SK-N-SH (cell line): ENCODE data around the gene VSIG10L. TPM values are rescaled to one million over a fixed set of nuclear protein-coding genes. Genes with fewer than 3 reads are reported as not detected.

Experiments used
- CTCF ChIA-PET: fragments of 300-600, 350-600 bp; formaldehyde crosslinking; extraction: SDS; loops from one replicate; lab custom pipeline; 2021; lab: Yijun Ruan, JAX
- POLR2A ChIA-PET: fragments of 350-600 bp; sonication (Branson Sonifier 250); formaldehyde crosslinking; extraction: SDS; loops from one replicate; lab custom pipeline; 2020; ENCODE audit warnings: antibody characterized with exemption, inconsistent platforms; lab: Yijun Ruan, JAX
- DNase-seq: peaks from one replicate; pipeline ENCODE4 v3.0.0; 2012
- H2AFZ ChIP-seq: fragments of 200-600 bp; sonication (generic); 2 replicates; pipeline ENCODE4 v1.8.1; 2016; ENCODE audit warnings: antibody characterized with exemption, mild to moderate bottlenecking, low read depth
- H3F3A ChIP-seq: fragments of 200-600 bp; sonication (generic); replicated peaks from 2 replicates; pipeline ENCODE3; 2016; ENCODE audit warnings: antibody characterized with exemption, mild to moderate bottlenecking; ENCODE audit not compliant: insufficient read depth
- H3K27ac ChIP-seq, 2 experiments: fragments of 200-500 bp in 1 of 2; fragments of 200-600 bp in 1 of 2; sonication (Bioruptor generic) in 1 of 2; sonication (generic), shearing (Covaris generic) in 1 of 2; 2 replicates each; pipeline versions ENCODE4 v1.5.1 to v1.6.1; 2014 to 2016; ENCODE audit warnings: low read depth in 2 of 2, inconsistent platforms in 1 of 2, low read length in 1 of 2, mild to moderate bottlenecking in 1 of 2, mixed read lengths in 1 of 2
- H3K27me3 ChIP-seq: fragments of 200-600 bp; sonication (generic), shearing (Covaris generic); 2 replicates; pipeline ENCODE4 v1.6.1; 2016; ENCODE audit warnings: mixed run types; ENCODE audit not compliant: insufficient read depth
- H3K36me3 ChIP-seq, 2 experiments: fragments of 200-500 bp in 1 of 2; fragments of 200-600 bp in 1 of 2; sonication (Bioruptor generic) in 1 of 2; sonication (generic) in 1 of 2; replicated peaks in 1 of 2; 2 replicates each; pipeline versions ENCODE3 to v1.5.1; 2014 to 2016; ENCODE audit warnings: low read length in 1 of 2, mild to moderate bottlenecking in 1 of 2; ENCODE audit not compliant: insufficient read depth in 2 of 2, control insufficient read depth in 1 of 2
- H3K4me1 ChIP-seq, 2 experiments: fragments of 200-500 bp in 1 of 2; fragments of 200-600 bp in 1 of 2; sonication (Bioruptor generic) in 1 of 2; sonication (generic), shearing (Covaris generic) in 1 of 2; 2 replicates each; pipeline versions ENCODE4 v1.5.1 to v1.6.1; 2014 to 2016; ENCODE audit warnings: low read depth in 1 of 2, low read length in 1 of 2, mixed run types in 1 of 2; ENCODE audit not compliant: insufficient read depth in 2 of 2, control insufficient read depth in 1 of 2
- H3K4me2 ChIP-seq: fragments of 200-600 bp; sonication (generic), shearing (Covaris generic); 2 replicates; pipeline ENCODE4 v1.6.1; 2017; ENCODE audit warnings: mixed run types
- H3K4me3 ChIP-seq, 2 experiments: fragments of 200-500 bp in 1 of 2; fragments of 200-600 bp in 1 of 2; sonication (Bioruptor generic) in 1 of 2; sonication (generic), shearing (Covaris generic) in 1 of 2; 2 replicates each; pipeline versions ENCODE4 v1.5.1 to v1.8.1; 2014 to 2016; ENCODE audit warnings: low read depth in 2 of 2, inconsistent platforms in 1 of 2, low read length in 1 of 2, mild to moderate bottlenecking in 1 of 2, mixed read lengths in 1 of 2, moderate library complexity in 1 of 2
- H3K79me2 ChIP-seq: fragments of 200-600 bp; sonication (generic); 2 replicates; pipeline ENCODE4 v1.8.1; 2017; ENCODE audit warnings: mild to moderate bottlenecking; ENCODE audit not compliant: insufficient read depth
- H3K9ac ChIP-seq: fragments of 200-600 bp; sonication (generic); 2 replicates; pipeline ENCODE4 v1.6.1; 2017; ENCODE audit warnings: mixed run types
- H3K9me2 ChIP-seq: fragments of 200-600 bp; sonication (generic); 2 replicates; pipeline ENCODE4 v1.6.1; 2017; ENCODE audit warnings: mixed run types
- H3K9me3 ChIP-seq: fragments of 200-600 bp; sonication (generic); 2 replicates; pipeline ENCODE4 v1.6.1; 2017; ENCODE audit warnings: mixed run types, mild to moderate bottlenecking, moderate library complexity
- H4K20me1 ChIP-seq: fragments of 200-600 bp; sonication (generic); 2 replicates; pipeline ENCODE4 v1.6.1; 2017; ENCODE audit warnings: mild to moderate bottlenecking, mixed run types; ENCODE audit not compliant: insufficient read depth
- FOSL2 ChIP-seq: IDR thresholded peaks from 2 replicates; pipeline ENCODE4 v1.4.0; 2012; ENCODE audit warnings: low read depth, mild to moderate bottlenecking, moderate library complexity, borderline replicate concordance
- FOXM1 ChIP-seq: IDR thresholded peaks from 2 replicates; pipeline ENCODE4 v1.4.0; 2012; ENCODE audit warnings: low read depth, mild to moderate bottlenecking
- GATA2 ChIP-seq: sonication (generic); formaldehyde crosslinking; IDR thresholded peaks from 2 replicates; pipeline ENCODE4 v1.5.0; 2020; ENCODE audit warnings: mild to moderate bottlenecking, missing genetic modification reagents
- JUND ChIP-seq: IDR thresholded peaks from 2 replicates; pipeline ENCODE4 v1.4.0; 2012
- MEF2A ChIP-seq: IDR thresholded peaks from 2 replicates; pipeline ENCODE4 v1.4.0; 2012; ENCODE audit warnings: low read depth, borderline replicate concordance
- MXI1 ChIP-seq: IDR thresholded peaks from 2 replicates; pipeline ENCODE4 v1.6.1; 2012; ENCODE audit warnings: mild to moderate bottlenecking, low read depth, low read length, improper control_type of control experiment
- POLR2AphosphoS5 ChIP-seq: IDR thresholded peaks from 2 replicates; pipeline ENCODE4 v1.6.1; 2012; ENCODE audit warnings: low read depth, low read length
- RCOR1 ChIP-seq: fragments of 150-350 bp; IDR thresholded peaks from 2 replicates; pipeline ENCODE4 v1.6.1; 2017; ENCODE audit warnings: antibody characterized with exemption, low read length
- RXRA ChIP-seq: IDR thresholded peaks from 2 replicates; pipeline ENCODE4 v1.4.0; 2012; ENCODE audit warnings: low read depth, mild to moderate bottlenecking, borderline replicate concordance
- SIN3A ChIP-seq: IDR thresholded peaks from 2 replicates; pipeline ENCODE4 v1.6.1; 2012; ENCODE audit warnings: low read depth, mild to moderate bottlenecking, low read length, moderate library complexity, borderline replicate concordance
- TCF12 ChIP-seq: IDR thresholded peaks from 2 replicates; pipeline ENCODE4 v1.4.0; 2012
- USF1 ChIP-seq: IDR thresholded peaks from 2 replicates; pipeline ENCODE4 v1.4.0; 2012; ENCODE audit warnings: low read depth, borderline replicate concordance
- YY1 ChIP-seq: IDR thresholded peaks from 2 replicates; pipeline ENCODE4 v1.4.0; 2012; ENCODE audit warnings: low read depth, mild to moderate bottlenecking
- WGBS: methylation state at CpG from one replicate; pipeline ENCODE4 v1.1.6; 2017; ENCODE audit warnings: low lambda C conversion rate; 5-methylcytosine and 5-hydroxymethylcytosine counted together
- polyA plus RNA-seq, 3 experiments: library from polyadenylated mRNA; depleted of rRNA; stranded (reverse); fragments of >200 nt; gene quantifications; 2 replicates each; pipeline ENCODE4 v1.2.3, GENCODE V29; 2012
- TF ChIP-seq, protein P1 (sequence below): fragments of 200-600 bp; sonication (generic); IDR thresholded peaks from 2 replicates; pipeline ENCODE4 v1.6.1; 2017; ENCODE audit warnings: antibody characterized with exemption, mild to moderate bottlenecking, moderate library complexity
- TF ChIP-seq, protein P2 (sequence below): fragments of 150-350 bp; IDR thresholded peaks from 2 replicates; pipeline ENCODE4 v1.6.1; 2016; ENCODE audit warnings: mild to moderate bottlenecking, low read depth, low read length
- TF ChIP-seq, protein P3 (sequence below): IDR thresholded peaks from 2 replicates; pipeline ENCODE4 v1.6.1; 2012; ENCODE audit warnings: mild to moderate bottlenecking, low read depth, low read length, moderate library complexity

Gene VSIG10L
- polyA plus RNA-seq, 1 of the 3 experiments (the other 2 are of a cell fraction) = 2.7 TPM

GRCh38 chr19:51382004-51382403, 40.1 kb upstream of the VSIG10L start:
- H3K36me3 ChIP-seq = no peaks in the 10 kb centered on the region
- H3K4me2 ChIP-seq = no peak overlapping the region
- no peaks in the 10 kb centered on the region for H3F3A ChIP-seq
- H3K79me2 ChIP-seq = no peaks in the 10 kb centered on the region
- no peaks in the 10 kb centered on the region for H3K9me2 ChIP-seq
- H3K9me3 ChIP-seq = no peaks in the 10 kb centered on the region
- DNase-seq = no peak
- H2AFZ ChIP-seq = no peak overlapping the region
- H4K20me1 ChIP-seq = no peaks in the 10 kb centered on the region
- WGBS = 62% methylated on average over 4 of the region's 4 CpGs
- no peaks in the 10 kb centered on the region for H3K4me1 ChIP-seq
- TF ChIP-seq RXRA = no peak
- TF ChIP-seq POLR2AphosphoS5 = no peak
- TF ChIP-seq MEF2A = no peak
- TF ChIP-seq USF1 = no peak
- no peak for TF ChIP-seq MXI1
- TF ChIP-seq, protein P1, sequence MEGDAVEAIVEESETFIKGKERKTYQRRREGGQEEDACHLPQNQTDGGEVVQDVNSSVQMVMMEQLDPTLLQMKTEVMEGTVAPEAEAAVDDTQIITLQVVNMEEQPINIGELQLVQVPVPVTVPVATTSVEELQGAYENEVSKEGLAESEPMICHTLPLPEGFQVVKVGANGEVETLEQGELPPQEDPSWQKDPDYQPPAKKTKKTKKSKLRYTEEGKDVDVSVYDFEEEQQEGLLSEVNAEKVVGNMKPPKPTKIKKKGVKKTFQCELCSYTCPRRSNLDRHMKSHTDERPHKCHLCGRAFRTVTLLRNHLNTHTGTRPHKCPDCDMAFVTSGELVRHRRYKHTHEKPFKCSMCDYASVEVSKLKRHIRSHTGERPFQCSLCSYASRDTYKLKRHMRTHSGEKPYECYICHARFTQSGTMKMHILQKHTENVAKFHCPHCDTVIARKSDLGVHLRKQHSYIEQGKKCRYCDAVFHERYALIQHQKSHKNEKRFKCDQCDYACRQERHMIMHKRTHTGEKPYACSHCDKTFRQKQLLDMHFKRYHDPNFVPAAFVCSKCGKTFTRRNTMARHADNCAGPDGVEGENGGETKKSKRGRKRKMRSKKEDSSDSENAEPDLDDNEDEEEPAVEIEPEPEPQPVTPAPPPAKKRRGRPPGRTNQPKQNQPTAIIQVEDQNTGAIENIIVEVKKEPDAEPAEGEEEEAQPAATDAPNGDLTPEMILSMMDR = no peak
- TF ChIP-seq, protein P2, sequence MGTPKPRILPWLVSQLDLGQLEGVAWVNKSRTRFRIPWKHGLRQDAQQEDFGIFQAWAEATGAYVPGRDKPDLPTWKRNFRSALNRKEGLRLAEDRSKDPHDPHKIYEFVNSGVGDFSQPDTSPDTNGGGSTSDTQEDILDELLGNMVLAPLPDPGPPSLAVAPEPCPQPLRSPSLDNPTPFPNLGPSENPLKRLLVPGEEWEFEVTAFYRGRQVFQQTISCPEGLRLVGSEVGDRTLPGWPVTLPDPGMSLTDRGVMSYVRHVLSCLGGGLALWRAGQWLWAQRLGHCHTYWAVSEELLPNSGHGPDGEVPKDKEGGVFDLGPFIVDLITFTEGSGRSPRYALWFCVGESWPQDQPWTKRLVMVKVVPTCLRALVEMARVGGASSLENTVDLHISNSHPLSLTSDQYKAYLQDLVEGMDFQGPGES = no peak
- TF ChIP-seq YY1 = no peak
- TF ChIP-seq GATA2 (CRISPR knock-in tag) = no peak
- TF ChIP-seq FOXM1 = no peak
- no peak for TF ChIP-seq FOSL2
- TF ChIP-seq SIN3A = no peak
- TF ChIP-seq TCF12 = no peak
- no peak for TF ChIP-seq JUND
- TF ChIP-seq, protein P3, sequence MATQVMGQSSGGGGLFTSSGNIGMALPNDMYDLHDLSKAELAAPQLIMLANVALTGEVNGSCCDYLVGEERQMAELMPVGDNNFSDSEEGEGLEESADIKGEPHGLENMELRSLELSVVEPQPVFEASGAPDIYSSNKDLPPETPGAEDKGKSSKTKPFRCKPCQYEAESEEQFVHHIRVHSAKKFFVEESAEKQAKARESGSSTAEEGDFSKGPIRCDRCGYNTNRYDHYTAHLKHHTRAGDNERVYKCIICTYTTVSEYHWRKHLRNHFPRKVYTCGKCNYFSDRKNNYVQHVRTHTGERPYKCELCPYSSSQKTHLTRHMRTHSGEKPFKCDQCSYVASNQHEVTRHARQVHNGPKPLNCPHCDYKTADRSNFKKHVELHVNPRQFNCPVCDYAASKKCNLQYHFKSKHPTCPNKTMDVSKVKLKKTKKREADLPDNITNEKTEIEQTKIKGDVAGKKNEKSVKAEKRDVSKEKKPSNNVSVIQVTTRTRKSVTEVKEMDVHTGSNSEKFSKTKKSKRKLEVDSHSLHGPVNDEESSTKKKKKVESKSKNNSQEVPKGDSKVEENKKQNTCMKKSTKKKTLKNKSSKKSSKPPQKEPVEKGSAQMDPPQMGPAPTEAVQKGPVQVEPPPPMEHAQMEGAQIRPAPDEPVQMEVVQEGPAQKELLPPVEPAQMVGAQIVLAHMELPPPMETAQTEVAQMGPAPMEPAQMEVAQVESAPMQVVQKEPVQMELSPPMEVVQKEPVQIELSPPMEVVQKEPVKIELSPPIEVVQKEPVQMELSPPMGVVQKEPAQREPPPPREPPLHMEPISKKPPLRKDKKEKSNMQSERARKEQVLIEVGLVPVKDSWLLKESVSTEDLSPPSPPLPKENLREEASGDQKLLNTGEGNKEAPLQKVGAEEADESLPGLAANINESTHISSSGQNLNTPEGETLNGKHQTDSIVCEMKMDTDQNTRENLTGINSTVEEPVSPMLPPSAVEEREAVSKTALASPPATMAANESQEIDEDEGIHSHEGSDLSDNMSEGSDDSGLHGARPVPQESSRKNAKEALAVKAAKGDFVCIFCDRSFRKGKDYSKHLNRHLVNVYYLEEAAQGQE = no peak
- TF ChIP-seq RCOR1 = no peak
- ChIA-PET POLR2A (no interaction called here), CTCF (interaction anchor here (1.2 kb wide), 1 partner anchor 44 kb away, joined by 3 read pairs; no protein-coding TSS in a partner anchor)
- no peaks in the 10 kb centered on the region for H3K27me3 ChIP-seq
- H3K4me3 ChIP-seq = no peak overlapping the region
- H3K27ac ChIP-seq = no peak overlapping the region
- no peak overlapping the region for H3K9ac ChIP-seq
